Measurements from ENCODE around the gene MYH7. TPM values are rescaled to one million over a fixed set of nuclear protein-coding genes. Genes with fewer than 3 reads are reported as not detected.

The MYH7 gene
- total and polyA plus RNA-seq, 4 donors, result 0.33 to 1.6 TPM; not detected in 2

GRCh38 chr14:23376482-23377197, 58.8 kb downstream of the MYH7 start, which contains the start of gene CMTM5:
CMTM5 (plus strand) TSS chr14:23377046; CDS start chr14:23377252, 206 bp downstream.
- Histone ChIP-seq H3K27me3 (ENCODE audit: control insufficient read depth in 1 of 2, insufficient read depth in 2 of 2, low read length in 1 of 2) (no peaks in the 10 kb centered on the region), H3K36me3 (ENCODE audit: control insufficient read depth in 1 of 2, insufficient read depth in 2 of 2, low read length in 1 of 2) (no peaks in the 10 kb centered on the region), H3K9me3 (ENCODE audit: control insufficient read depth, low read length) (no peaks in the 10 kb centered on the region), H3K4me1 (ENCODE audit: control insufficient read depth in 1 of 2, insufficient read depth in 2 of 2, low read length in 2 of 2) (no peaks in the 10 kb centered on the region), H3K4me3 (ENCODE audit: low read length in 2 of 2) (no peak within 1 kb of the TSS), H3K27ac (ENCODE audit: low read depth in 1 of 2, low read length in 2 of 2) (no peak within 1 kb of the TSS)
- 31% methylated on average over 13 of the region's 13 CpGs for WGBS, 2 donors
- intact Hi-C loops (cut with DNase I), result loop anchor here (5.0 kb wide), 2 partner anchors 109 to 114 kb away; no protein-coding TSS in a partner anchor
- DNase-seq, result peak in 1 of 2 donors; percentile 74
- peak; percentile 57 for ATAC-seq (ENCODE audit: low FRiP score)

GRCh38 chr14:23375527-23376251, 59.8 kb downstream of the MYH7 start:
- no peaks in the 10 kb centered on the region for H3K4me1 ChIP-seq (ENCODE audit: control insufficient read depth in 1 of 2, insufficient read depth in 2 of 2, low read length in 2 of 2)
- ATAC-seq (ENCODE audit: low FRiP score) (no peak), DNase-seq (peak in 1 of 2 donors; percentile 74)
- H3K27ac ChIP-seq (ENCODE audit: low read depth in 1 of 2, low read length in 2 of 2), result no peak overlapping the region
- intact Hi-C loops (cut with DNase I), result loop anchor here (5.0 kb wide), 2 partner anchors 108 to 113 kb away; no protein-coding TSS in a partner anchor
- no peaks in the 10 kb centered on the region for H3K9me3 ChIP-seq (ENCODE audit: control insufficient read depth, low read length)
- no peaks in the 10 kb centered on the region for H3K27me3 ChIP-seq (ENCODE audit: control insufficient read depth in 1 of 2, insufficient read depth in 2 of 2, low read length in 1 of 2)
- no peak overlapping the region for H3K4me3 ChIP-seq (ENCODE audit: low read length in 2 of 2)
- 95 to 96% methylated on average over 21 of the region's 21 CpGs for WGBS, 2 donors
- H3K36me3 ChIP-seq (ENCODE audit: control insufficient read depth in 1 of 2, insufficient read depth in 2 of 2, low read length in 1 of 2), result no peaks in the 10 kb centered on the region

GRCh38 chr14:23373041-23373440, 62.4 kb downstream of the MYH7 start:
- H3K4me3 ChIP-seq (ENCODE audit: low read length in 2 of 2), result no peak overlapping the region
- no peak overlapping the region for H3K27ac ChIP-seq (ENCODE audit: low read depth in 1 of 2, low read length in 2 of 2)
- DNase-seq (no peak), ATAC-seq (ENCODE audit: low FRiP score) (no peak)
- no peaks in the 10 kb centered on the region for H3K9me3 ChIP-seq (ENCODE audit: control insufficient read depth, low read length)
- no peaks in the 10 kb centered on the region for H3K4me1 ChIP-seq (ENCODE audit: control insufficient read depth in 1 of 2, insufficient read depth in 2 of 2, low read length in 2 of 2)
- H3K27me3 ChIP-seq (ENCODE audit: control insufficient read depth in 1 of 2, insufficient read depth in 2 of 2, low read length in 1 of 2), result no peaks in the 10 kb centered on the region
- H3K36me3 ChIP-seq (ENCODE audit: control insufficient read depth in 1 of 2, insufficient read depth in 2 of 2, low read length in 1 of 2), result no peaks in the 10 kb centered on the region
- intact Hi-C loops (cut with DNase I), result no loop called here
- whole genome bisulfite sequencing, 2 donors, result 84 to 93% methylated on average over 3 of the region's 3 CpGs

GRCh38 chr14:23372509-23372908, 63.0 kb downstream of the MYH7 start, which contains the start of gene IL25:
IL25 (plus strand) TSS chr14:23372809.
- WGBS, 2 donors, result 85 to 89% methylated on average over 2 of the region's 2 CpGs
- no peak for ATAC-seq (ENCODE audit: low FRiP score)
- H3K4me1 ChIP-seq (ENCODE audit: control insufficient read depth in 1 of 2, insufficient read depth in 2 of 2, low read length in 2 of 2), result no peaks in the 10 kb centered on the region
- H3K27me3 ChIP-seq (ENCODE audit: control insufficient read depth in 1 of 2, insufficient read depth in 2 of 2, low read length in 1 of 2), result no peaks in the 10 kb centered on the region
- H3K9me3 ChIP-seq (ENCODE audit: control insufficient read depth, low read length), result no peaks in the 10 kb centered on the region
- no peaks in the 10 kb centered on the region for H3K36me3 ChIP-seq (ENCODE audit: control insufficient read depth in 1 of 2, insufficient read depth in 2 of 2, low read length in 1 of 2)
- intact Hi-C loops (cut with DNase I), result no loop called here
- H3K4me3 ChIP-seq (ENCODE audit: low read length in 2 of 2), result no peak within 1 kb of the TSS
- no peak for DNase-seq
- H3K27ac ChIP-seq (ENCODE audit: low read depth in 1 of 2, low read length in 2 of 2), result no peak within 1 kb of the TSS

- Histone ChIP-seq H3K27ac (ENCODE audit: low read depth in 1 of 2, low read length in 2 of 2) (no peak overlapping the region), H3K9me3 (ENCODE audit: control insufficient read depth, low read length) (no peaks in the 10 kb centered on the region), H3K27me3 (ENCODE audit: control insufficient read depth in 1 of 2, insufficient read depth in 2 of 2, low read length in 1 of 2) (no peaks in the 10 kb centered on the region), H3K36me3 (ENCODE audit: control insufficient read depth in 1 of 2, insufficient read depth in 2 of 2, low read length in 1 of 2) (no peaks in the 10 kb centered on the region), H3K4me1 (ENCODE audit: control insufficient read depth in 1 of 2, insufficient read depth in 2 of 2, low read length in 2 of 2) (no peaks in the 10 kb centered on the region), H3K4me3 (ENCODE audit: low read length in 2 of 2) (no peak overlapping the region)
- WGBS, 2 donors, result 85 to 92% methylated on average over 1 of the region's 1 CpG
- ATAC-seq (ENCODE audit: low FRiP score) (no peak), DNase-seq (no peak)
- intact Hi-C loops (cut with DNase I), result no loop called here
Observed at GRCh38 chr14:23371865-23372264, 63.6 kb downstream of the MYH7 start.

- Histone ChIP-seq H3K27me3 (ENCODE audit: control insufficient read depth in 1 of 2, insufficient read depth in 2 of 2, low read length in 1 of 2) (no peaks in the 10 kb centered on the region), H3K4me3 (ENCODE audit: low read length in 2 of 2) (no peak overlapping the region), H3K9me3 (ENCODE audit: control insufficient read depth, low read length) (no peaks in the 10 kb centered on the region), H3K4me1 (ENCODE audit: control insufficient read depth in 1 of 2, insufficient read depth in 2 of 2, low read length in 2 of 2) (no peaks in the 10 kb centered on the region), H3K27ac (ENCODE audit: low read depth in 1 of 2, low read length in 2 of 2) (no peak overlapping the region), H3K36me3 (ENCODE audit: control insufficient read depth in 1 of 2, insufficient read depth in 2 of 2, low read length in 1 of 2) (no peaks in the 10 kb centered on the region)
- ATAC-seq (ENCODE audit: low FRiP score) (no peak), DNase-seq (no peak)
- intact Hi-C loops (cut with DNase I), result no loop called here
- WGBS, 2 donors, result 53 to 68% methylated on average over 1 of the region's 1 CpG
Observed at GRCh38 chr14:23370221-23370620, 65.2 kb downstream of the MYH7 start.

- no peaks in the 10 kb centered on the region for H3K9me3 ChIP-seq (ENCODE audit: control insufficient read depth, low read length)
- DNase-seq (peak; percentile 85 to 91), ATAC-seq (ENCODE audit: low FRiP score) (peak; percentile 79)
- intact Hi-C loops (cut with DNase I), result loop anchor here in 1 of 2 donors (5.0 kb wide), 1 partner anchor 44 kb away; the partner anchor contains the start of gene PABPN1
- peak overlapping the region; percentile 59 to 72 for H3K4me3 ChIP-seq (ENCODE audit: low read length in 2 of 2)
- H3K27ac ChIP-seq (ENCODE audit: low read depth in 1 of 2, low read length in 2 of 2), result peak overlapping the region; percentile 48 to 78
- no peaks in the 10 kb centered on the region for H3K27me3 ChIP-seq (ENCODE audit: control insufficient read depth in 1 of 2, insufficient read depth in 2 of 2, low read length in 1 of 2)
- no peaks in the 10 kb centered on the region for H3K36me3 ChIP-seq (ENCODE audit: control insufficient read depth in 1 of 2, insufficient read depth in 2 of 2, low read length in 1 of 2)
- 3% methylated on average over 31 to 34 of the region's 34 CpGs for WGBS, 2 donors
- H3K4me1 ChIP-seq (ENCODE audit: control insufficient read depth in 1 of 2, insufficient read depth in 2 of 2, low read length in 2 of 2), result no peaks in the 10 kb centered on the region
Observed at GRCh38 chr14:23366426-23366921, 69.0 kb downstream of the MYH7 start.

- peak; percentile 87 for ATAC-seq (ENCODE audit: low FRiP score)
- Histone ChIP-seq H3K4me1 (ENCODE audit: control insufficient read depth in 1 of 2, insufficient read depth in 2 of 2, low read length in 2 of 2) (no peaks in the 10 kb centered on the region), H3K27me3 (ENCODE audit: control insufficient read depth in 1 of 2, insufficient read depth in 2 of 2, low read length in 1 of 2) (no peaks in the 10 kb centered on the region), H3K9me3 (ENCODE audit: control insufficient read depth, low read length) (no peaks in the 10 kb centered on the region), H3K36me3 (ENCODE audit: control insufficient read depth in 1 of 2, insufficient read depth in 2 of 2, low read length in 1 of 2) (no peaks in the 10 kb centered on the region), H3K4me3 (ENCODE audit: low read length in 2 of 2) (peak overlapping the region; percentile 59 to 72), H3K27ac (ENCODE audit: low read depth in 1 of 2, low read length in 2 of 2) (peak overlapping the region; percentile 49 to 78)
- DNase-seq, result peak in 1 of 2 donors; percentile 78
- 0 to 1% methylated on average over 28 to 51 of the region's 51 CpGs for WGBS, 2 donors
- intact Hi-C loops (cut with DNase I), result loop anchor here in 1 of 2 donors (5.0 kb wide), 1 partner anchor 44 kb away; the partner anchor contains the start of gene PABPN1
Observed at GRCh38 chr14:23365732-23366425, 69.6 kb downstream of the MYH7 start.

All from aorta (tissue), 5 donors.